Transverse colon (tissue), 4 donors: ENCODE measurements around the gene NOMO2. TPM values are rescaled to one million over a fixed set of nuclear protein-coding genes. Genes with fewer than 3 reads are reported as not detected.
A peak's percentile ranks its signal among the peaks of the same experiment; 100 is the strongest.
"Not testable (repeated sequence)": the region's sequence is repeated elsewhere in the genome, so short reads cannot be mapped to it uniquely, and the experiment has no call there.

Experiments used
- DNase-seq: peaks from one replicate; pipeline ENCODE4 v3.0.0-alpha.2; 2019
- H3K27ac ChIP-seq, 4 donors: fragments of 200-600 bp; sonication (generic); 2 replicates each; pipeline ENCODE4 v1.5.1; 2016 to 2018; ENCODE audit warnings: inconsistent platforms in 4 of 4
- H3K27me3 ChIP-seq: fragments of 200-600 bp; sonication (generic); 2 replicates; pipeline ENCODE4 v1.5.1; 2017; ENCODE audit warnings: inconsistent platforms
- H3K36me3 ChIP-seq, 4 donors: fragments of 200-600 bp; sonication (generic); 2 replicates each; pipeline ENCODE4 v1.5.1; 2017 to 2019; ENCODE audit warnings: inconsistent platforms in 4 of 4
- H3K4me1 ChIP-seq, 4 donors: fragments of 200-600 bp; sonication (generic); 2 replicates each; pipeline ENCODE4 v1.5.1; 2017 to 2020; ENCODE audit warnings: inconsistent platforms in 4 of 4
- H3K4me3 ChIP-seq, 4 donors: fragments of 200-600 bp; sonication (generic); 1 replicate in 1 of 4; 2 replicates in 3 of 4; pipeline versions ENCODE4 v1.5.1 to v1.6.1; 2017 to 2019; ENCODE audit warnings: inconsistent platforms in 4 of 4
- H3K9me3 ChIP-seq, 2 donors: fragments of 200-600 bp; sonication (generic); 2 replicates each; pipeline ENCODE4 v1.5.1; 2017 to 2019; ENCODE audit warnings: inconsistent platforms in 2 of 2
- WGBS, 2 donors: methylation state at CpG; one replicate each; pipeline ENCODE4 v1.1.5; 2018; ENCODE audit warnings: low coverage in 1 of 2; 5-methylcytosine and 5-hydroxymethylcytosine counted together
- in situ Hi-C, 4 donors: fragments of 200-750 bp; cut with MboI; loops; one replicate each; pipeline versions ENCODE4 v1.15.0 to v1.15.1; 2017; ENCODE audit warnings: low sequenced_read_pairs in 3 of 4, low pct_ligation_motif_present in 1 of 4, low pct_unique_long_range_greater_than_20kb in 1 of 4
- intact Hi-C: fragments of 100-400 bp; cut with DNase I; formaldehyde crosslinking; loops from one replicate; pipeline ENCODE4 v1.15.1; 2023; ENCODE audit warnings: low total_unique reads
- total RNA-seq, 4 donors: library from RNA; depleted of rRNA; stranded (reverse); fragments of >200 nt; gene quantifications; one replicate each; pipeline ENCODE4 v1.1.0, GENCODE V29; 2016

Gene NOMO2
- total RNA-seq, 4 donors from 2014 or later, result 18.7 to 90.3 (median 74.1) TPM

GRCh38 chr16:18518536-18519283, 43.2 kb downstream of the NOMO2 start:
- H3K4me1 ChIP-seq, H3K36me3 ChIP-seq, intact Hi-C loops, DNase-seq, in situ Hi-C loops, H3K4me3 ChIP-seq, H3K27me3 ChIP-seq, H3K9me3 ChIP-seq, H3K27ac ChIP-seq: not testable (repeated sequence)
- WGBS, 2 donors, result no CpG with 5 or more reads among the region's 12 CpGs

GRCh38 chr16:18498430-18498829, 63.5 kb downstream of the NOMO2 start:
- in situ Hi-C loops, DNase-seq, H3K4me1 ChIP-seq, H3K36me3 ChIP-seq, H3K4me3 ChIP-seq, H3K9me3 ChIP-seq, H3K27me3 ChIP-seq, H3K27ac ChIP-seq, intact Hi-C loops: not testable (repeated sequence)
- no CpG with 5 or more reads among the region's 7 CpGs for WGBS, 2 donors

- H3K27ac ChIP-seq, H3K27me3 ChIP-seq, intact Hi-C loops, H3K4me1 ChIP-seq, in situ Hi-C loops, H3K36me3 ChIP-seq, DNase-seq, H3K4me3 ChIP-seq, H3K9me3 ChIP-seq: not testable (repeated sequence)
- WGBS, 2 donors, result no CpG with 5 or more reads among the region's 5 CpGs
These were observed 64.9 kb downstream of the NOMO2 start for GRCh38 chr16:18497032-18497431.

GRCh38 chr16:18492118-18492897, 69.6 kb downstream of the NOMO2 start:
- H3K27ac ChIP-seq, H3K9me3 ChIP-seq, intact Hi-C loops, DNase-seq, H3K27me3 ChIP-seq, H3K36me3 ChIP-seq, in situ Hi-C loops, H3K4me1 ChIP-seq, H3K4me3 ChIP-seq: not testable (repeated sequence)
- WGBS, 2 donors, result no CpG with 5 or more reads among the region's 11 CpGs

- in situ Hi-C loops, H3K36me3 ChIP-seq, H3K4me1 ChIP-seq, H3K27me3 ChIP-seq, intact Hi-C loops, H3K4me3 ChIP-seq, H3K9me3 ChIP-seq, DNase-seq, H3K27ac ChIP-seq: not testable (repeated sequence)
- WGBS, 2 donors, result no CpG with 5 or more reads among the region's 8 CpGs
These were observed 125.9 kb downstream of the NOMO2 start for GRCh38 chr16:18436025-18436424.

GRCh38 chr16:18415827-18416226, 146.1 kb downstream of the NOMO2 start:
- H3K4me1 ChIP-seq, H3K27ac ChIP-seq, H3K9me3 ChIP-seq, H3K27me3 ChIP-seq, DNase-seq, H3K36me3 ChIP-seq, H3K4me3 ChIP-seq, in situ Hi-C loops, intact Hi-C loops: not testable (repeated sequence)
- WGBS, 2 donors, result no CpG with 5 or more reads among the region's 7 CpGs

GRCh38 chr16:18409532-18410293, 152.2 kb downstream of the NOMO2 start:
- H3K27ac ChIP-seq, H3K4me3 ChIP-seq, H3K9me3 ChIP-seq, H3K36me3 ChIP-seq, H3K4me1 ChIP-seq, H3K27me3 ChIP-seq, in situ Hi-C loops, intact Hi-C loops, DNase-seq: not testable (repeated sequence)
- no CpG with 5 or more reads among the region's 11 CpGs for WGBS, 2 donors

- WGBS, 2 donors, result no CpG with 5 or more reads among the region's 88 CpGs
- in situ Hi-C loops, H3K27ac ChIP-seq: not testable (repeated sequence)
These were observed 159.8 kb downstream of the NOMO2 start for GRCh38 chr16:18401851-18402657.

GRCh38 chr16:18401159-18401558, 160.7 kb downstream of the NOMO2 start:
- Histone ChIP-seq H3K27ac (peak overlapping the region; percentile 73 to 84 (median 80)), H3K4me3 (peak overlapping the region; percentile 33 to 57 (median 38))
- H3K4me1 ChIP-seq, H3K27me3 ChIP-seq, H3K36me3 ChIP-seq, intact Hi-C loops, H3K9me3 ChIP-seq, in situ Hi-C loops: not testable (repeated sequence)
- peak; percentile 36 for DNase-seq
- 0% methylated on average over 11 of the region's 38 CpGs; no CpG with 5 or more reads in 1 of the 2 donors for WGBS, 2 donors

More at GRCh38 chr16:18401851-18402657, 159.8 kb downstream of the NOMO2 start:
- H3K27me3 ChIP-seq, intact Hi-C loops, H3K36me3 ChIP-seq, H3K4me3 ChIP-seq, DNase-seq, H3K9me3 ChIP-seq, H3K4me1 ChIP-seq: not testable (repeated sequence)

GRCh38 chr16:18394363-18394762, 167.5 kb downstream of the NOMO2 start:
- H3K9me3 ChIP-seq, H3K4me3 ChIP-seq, in situ Hi-C loops, H3K36me3 ChIP-seq, H3K27me3 ChIP-seq, intact Hi-C loops, DNase-seq, H3K27ac ChIP-seq, H3K4me1 ChIP-seq: not testable (repeated sequence)
- WGBS, 2 donors, result no CpG with 5 or more reads among the region's 31 CpGs
